GM19023 (cell line): ENCODE results near the gene COPS2.
"Not testable (repeated sequence)": the region's sequence is repeated elsewhere in the genome, so short reads cannot be mapped to it uniquely, and the experiment has no call there.

Experiments
- ATAC-seq: cut with Tn5 transposase; IDR thresholded peaks from one replicate; pipeline ENCODE4 v1.9.1; 2021; ENCODE audit warnings: mild to moderate bottlenecking, moderate library complexity; ENCODE audit not compliant: unreplicated experiment

COPS2 gene

GRCh38 chr15:49155110-49155833 lies at the start of gene COPS2:
COPS2 (minus strand) TSS chr15:49155599; CDS start chr15:49155578, 21 bp downstream.
- ATAC-seq = peak; percentile 92

- no peak for ATAC-seq
Observed at GRCh38 chr15:49200347-49200746, 44.9 kb upstream of the COPS2 start.

GRCh38 chr15:49199666-49200065 lies 44.3 kb upstream of the COPS2 start:
- ATAC-seq = no peak

DNA sequence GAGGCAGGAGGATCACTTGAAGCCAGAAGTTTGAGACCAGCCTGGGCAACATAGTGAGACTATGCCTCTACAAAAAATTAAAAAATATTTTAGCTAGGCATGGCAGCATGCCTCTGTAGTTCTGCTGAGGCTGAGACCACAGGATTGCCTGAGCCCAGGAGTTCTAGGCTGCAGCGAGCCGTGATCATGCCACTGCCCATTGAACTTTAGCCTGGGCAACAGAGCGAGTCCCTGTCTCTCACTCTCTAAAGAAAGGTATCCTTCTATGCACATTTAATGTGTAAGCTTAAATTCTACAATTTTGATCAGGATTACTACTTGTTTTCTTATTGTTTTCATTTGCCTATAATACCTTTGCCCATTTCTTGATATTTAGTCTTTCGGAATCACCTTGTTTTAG lies 41.5 kb upstream of the COPS2 start:
- ATAC-seq = no peak

- ATAC-seq = no peak
Observed at GRCh38 chr15:49191892-49192291, 36.5 kb upstream of the COPS2 start.

GRCh38 chr15:49190586-49190985 lies 35.2 kb upstream of the COPS2 start:
- no peak for ATAC-seq

- ATAC-seq = no peak
Observed at GRCh38 chr15:49189631-49190030, 34.2 kb upstream of the COPS2 start.

- ATAC-seq = no peak
Observed at GRCh38 chr15:49188933-49189332, 33.5 kb upstream of the COPS2 start.

DNA sequence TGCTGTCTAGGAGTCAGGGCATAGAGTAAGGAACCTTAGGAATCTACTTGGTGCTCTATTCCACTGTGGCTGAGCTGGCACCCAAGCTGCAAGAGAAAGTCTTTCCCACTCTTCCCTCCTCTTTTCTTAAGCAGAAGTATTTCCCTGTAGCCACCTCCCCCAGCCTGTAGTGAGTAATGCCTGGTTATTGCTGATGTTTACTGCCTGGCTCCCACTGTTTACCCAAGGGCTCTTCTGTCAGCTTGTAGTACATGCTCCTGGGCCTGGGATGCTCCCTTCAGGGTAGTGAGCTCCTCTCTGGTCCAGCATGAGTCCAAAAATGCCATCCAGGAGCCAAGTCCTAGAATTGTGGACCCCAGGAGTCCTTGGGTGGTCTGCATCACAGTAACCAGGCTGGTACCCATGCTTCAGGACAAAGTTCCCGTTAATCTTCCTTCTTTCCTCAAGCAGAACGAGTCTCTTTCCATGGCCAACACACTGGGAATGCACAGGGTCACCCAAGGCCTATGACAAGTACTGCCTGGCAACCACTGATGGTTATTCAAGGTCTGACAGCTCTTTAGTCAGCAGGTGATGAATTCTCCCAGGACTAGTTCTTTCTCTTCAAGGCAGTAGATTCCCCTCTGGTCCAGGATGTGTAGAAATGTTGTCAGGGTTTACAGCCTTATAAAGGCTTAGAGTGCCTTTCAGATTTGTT lies 32.3 kb upstream of the COPS2 start:
- ATAC-seq = no peak

DNA sequence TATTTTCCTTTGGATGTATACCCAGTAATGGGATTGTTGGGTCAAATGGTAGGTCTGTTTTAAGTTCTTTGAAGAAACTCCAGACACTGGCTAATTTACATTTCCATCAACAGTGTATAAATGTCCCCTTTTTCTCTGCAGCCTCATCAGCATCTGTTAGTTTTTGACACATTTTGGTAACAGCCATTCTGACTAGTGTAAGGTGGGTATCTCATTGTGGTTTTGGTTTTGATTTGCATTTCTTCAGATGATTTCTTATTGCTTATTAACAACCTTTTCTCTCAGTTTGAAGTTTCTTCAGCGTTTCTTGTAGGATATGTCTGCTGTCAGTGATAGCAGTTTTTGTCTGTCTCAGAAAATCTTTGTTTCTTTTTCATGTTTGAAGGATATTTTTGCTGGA lies 30.1 kb upstream of the COPS2 start:
- no peak for ATAC-seq

GRCh38 chr15:49183741-49184140 lies 28.3 kb upstream of the COPS2 start:
- not testable (repeated sequence) for ATAC-seq

GRCh38 chr15:49182128-49182527 lies 26.7 kb upstream of the COPS2 start:
- no peak for ATAC-seq

DNA sequence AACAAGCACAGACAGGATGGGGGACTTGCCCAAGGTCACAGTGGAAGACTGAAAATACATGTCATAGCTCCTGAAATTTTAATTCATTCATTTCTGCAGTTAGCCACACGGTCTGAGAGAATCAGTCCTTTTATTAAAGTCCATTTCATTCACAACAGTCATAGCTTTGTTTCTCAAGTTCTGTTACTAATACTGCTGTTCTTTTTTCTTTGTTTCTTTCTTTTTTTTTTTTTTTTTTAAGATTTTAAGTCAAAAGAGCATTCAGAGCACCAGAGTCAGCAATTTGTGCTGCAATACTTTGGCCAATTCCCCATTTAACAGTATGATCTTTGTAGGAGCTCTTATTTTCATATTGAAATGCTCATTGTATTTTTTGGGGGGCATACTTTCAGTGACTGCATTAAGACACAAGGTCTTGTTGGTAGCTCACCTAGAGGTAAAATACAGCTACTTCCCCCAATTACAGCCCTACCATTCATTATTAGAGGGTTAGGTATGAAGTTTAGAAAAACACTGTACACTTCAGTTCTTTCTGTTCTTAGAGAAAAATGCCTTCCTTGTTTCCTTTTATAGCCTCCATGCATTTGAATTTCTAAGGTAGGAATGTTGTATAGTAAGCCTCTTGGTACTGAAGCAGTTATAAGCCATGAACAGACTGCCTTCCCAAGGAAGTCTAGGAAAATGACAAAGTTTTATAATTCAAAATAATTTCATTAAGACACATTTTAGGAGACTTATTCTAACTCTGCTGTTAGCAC lies 24.2 kb upstream of the COPS2 start:
- ATAC-seq = no peak

- no peak for ATAC-seq
Observed at GRCh38 chr15:49178497-49178896, 23.1 kb upstream of the COPS2 start.

DNA sequence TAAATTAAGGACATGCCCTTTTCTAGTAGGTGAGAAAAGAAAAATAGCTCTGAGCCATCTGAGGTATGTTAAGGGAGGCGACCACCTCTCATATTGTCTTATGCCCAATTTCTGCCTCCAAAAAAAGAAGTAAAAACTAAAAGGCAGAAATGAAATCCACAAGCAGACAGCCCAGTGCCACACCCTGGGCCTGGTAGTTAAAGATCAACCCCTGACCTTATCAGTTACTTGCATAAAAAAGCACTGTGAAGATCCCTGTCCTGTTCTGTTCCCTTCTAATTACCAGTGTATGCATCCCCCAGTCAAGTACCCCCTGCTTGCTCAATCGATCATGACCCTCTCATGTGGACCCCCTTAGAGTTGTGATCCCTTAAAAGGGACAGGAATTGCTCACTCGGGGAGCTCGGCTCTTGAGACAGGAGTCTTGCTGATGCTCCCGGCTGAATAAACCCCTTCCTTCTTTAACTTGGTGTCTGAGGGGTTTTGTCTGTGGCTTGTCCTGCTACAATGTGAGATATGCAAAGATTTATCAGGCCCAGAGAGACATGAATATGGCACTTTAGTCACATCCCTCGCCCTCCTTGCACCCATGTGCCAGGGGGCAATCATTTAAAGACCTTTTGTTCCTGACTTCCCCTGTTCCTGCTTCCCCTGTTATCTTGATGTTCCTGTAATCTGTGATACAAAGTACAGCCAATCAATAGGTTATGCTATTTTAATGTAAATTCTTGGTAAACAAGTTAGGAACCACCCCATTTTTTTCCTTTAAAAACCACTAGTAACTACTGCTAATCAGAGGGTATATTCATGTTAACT lies 20.4 kb upstream of the COPS2 start:
- not testable (repeated sequence) for ATAC-seq

DNA sequence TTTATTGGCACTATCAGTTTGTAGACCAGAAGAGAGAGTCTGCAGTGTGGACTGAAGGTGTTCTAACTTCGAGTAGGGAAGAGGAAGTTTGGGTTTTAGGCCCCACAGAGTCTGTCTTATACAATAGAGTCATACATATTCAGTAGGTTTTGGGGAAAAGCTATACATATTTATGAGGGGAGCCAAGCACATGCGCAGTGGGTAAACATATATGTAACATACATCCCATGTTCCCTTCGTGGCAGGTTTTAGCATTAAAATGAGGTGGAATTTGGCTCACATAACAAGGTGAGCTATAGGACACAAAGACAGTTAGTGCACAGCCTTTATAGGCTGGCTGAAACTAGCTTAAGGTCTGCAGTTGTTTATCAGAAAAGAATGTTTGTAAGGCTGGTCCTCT lies 19.5 kb upstream of the COPS2 start:
- ATAC-seq = no peak

- ATAC-seq = no peak
Observed at GRCh38 chr15:49171790-49172189, 16.4 kb upstream of the COPS2 start.

- peak; percentile 94 for ATAC-seq
Observed at GRCh38 chr15:49169880-49170597, 14.6 kb upstream of the COPS2 start, which contains the start of gene GALK2. GALK2 (plus strand) TSS chr15:49170247; CDS start chr15:49170323, 76 bp downstream.

DNA sequence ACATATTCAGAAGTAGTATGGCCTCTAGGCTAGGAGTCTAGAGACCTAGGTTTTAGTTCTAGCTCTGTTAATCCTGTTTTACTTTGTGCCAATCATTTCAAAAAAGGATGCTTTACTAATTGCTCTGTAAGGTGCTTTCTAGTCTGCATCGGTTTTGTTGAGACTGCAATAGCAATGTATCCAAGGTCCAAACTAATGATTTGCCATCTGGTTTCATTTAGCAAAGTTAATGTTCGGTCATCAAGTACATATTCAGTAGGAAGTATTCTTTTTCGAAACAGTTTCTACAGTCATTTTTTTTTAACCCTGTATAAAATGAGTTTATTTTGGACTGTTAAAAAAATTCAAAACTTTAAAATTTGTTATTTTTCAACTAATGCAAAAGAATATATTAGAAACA lies 12.6 kb upstream of the COPS2 start:
- ATAC-seq = no peak

DNA sequence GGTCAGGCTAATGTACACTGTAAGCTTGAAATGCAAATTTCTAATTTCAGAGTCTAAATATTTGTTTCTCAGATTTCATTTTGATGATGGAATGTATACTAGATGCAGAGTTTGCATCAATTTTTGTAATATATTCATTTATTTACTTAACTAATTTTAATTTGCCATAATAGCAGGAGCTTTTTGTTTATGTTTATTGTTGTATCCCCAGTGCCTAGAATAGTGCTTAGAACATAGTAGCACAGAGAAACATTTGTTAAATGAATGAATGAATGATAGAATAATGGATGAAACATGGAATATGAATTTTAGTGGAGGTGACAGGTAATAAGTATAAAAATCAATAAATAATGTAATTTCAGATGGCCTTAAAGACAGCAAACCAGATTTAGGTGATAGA lies 9.5 kb upstream of the COPS2 start:
- ATAC-seq = no peak
